Stimulated activated CD8-positive, alpha-beta memory T cell treated with anti-CD3 and anti-CD28 coated beads, Interleukin-4, amount 100 ng/mL, for 24 hours (primary cell): Measurements from ENCODE around the gene VPS54.

Experiments used
- DNase-seq: peaks from one replicate; pipeline ENCODE4 v3.0.0-alpha.2; 2020; ENCODE audit warnings: low read depth

The VPS54 gene

DNA sequence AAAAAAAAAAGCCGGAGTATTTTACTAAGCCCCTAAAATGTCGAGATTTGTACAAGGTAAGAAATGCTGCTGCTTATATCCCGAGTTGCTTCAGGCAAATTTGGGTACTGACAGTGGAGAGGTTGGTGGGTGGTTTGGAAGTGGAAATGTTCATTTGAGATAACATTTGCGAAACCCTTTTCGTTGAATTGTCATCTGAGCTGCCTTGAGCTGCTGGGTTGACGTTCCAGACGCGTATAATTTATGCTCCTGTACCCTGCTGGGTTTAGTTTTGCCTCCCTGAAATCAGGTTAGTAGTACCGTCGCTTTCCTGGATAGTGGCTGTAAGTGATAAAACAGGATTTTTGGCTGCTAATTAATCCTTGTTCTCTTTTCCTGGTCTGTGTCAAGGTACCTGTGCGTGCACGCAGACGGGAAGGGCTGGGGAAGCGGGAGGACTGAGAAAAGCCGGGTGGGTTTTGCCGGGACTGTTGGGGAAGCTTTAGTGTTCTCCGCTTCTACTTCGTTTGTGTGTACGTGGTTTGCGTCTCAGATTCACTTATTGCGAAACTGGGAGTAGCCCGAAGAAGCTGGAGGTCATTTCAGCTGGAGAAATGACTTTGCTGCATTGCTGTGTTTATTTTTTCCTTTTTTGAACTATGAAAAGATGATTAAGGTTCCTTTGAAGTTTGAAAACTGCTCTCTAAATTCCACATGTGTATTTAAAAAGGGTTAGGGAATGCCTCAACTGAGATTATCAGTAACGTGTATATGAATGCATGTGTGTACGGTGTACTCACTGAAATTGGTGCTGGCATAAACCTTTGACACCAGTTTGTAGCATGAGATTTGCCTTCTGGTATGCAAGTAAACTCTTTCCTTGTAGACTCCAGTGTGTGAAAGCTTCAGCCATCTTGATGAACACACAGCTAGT, 176.8 kb downstream of the VPS54 start:
- DNase-seq: no peak
